Nephron progenitor cell (in vitro differentiated cells): ENCODE measurements around the gene UHRF1.
A peak's percentile ranks its signal among the peaks of the same experiment; 100 is the strongest.

Experiments
- DNase-seq: peaks from one replicate; pipeline ENCODE4 v3.0.0; 2021
- H3K27ac Mint-ChIP-seq: 2 replicates; pipeline ENCODE4 v1.8.0; 2021; ENCODE audit warnings: mild to moderate bottlenecking, moderate library complexity, mixed read lengths
- H3K27me3 Mint-ChIP-seq: 2 replicates; pipeline ENCODE4 v1.8.0; 2021; ENCODE audit warnings: mild to moderate bottlenecking, low read depth, mixed read lengths; ENCODE audit not compliant: poor library complexity
- H3K36me3 Mint-ChIP-seq: 2 replicates; pipeline ENCODE4 v1.8.0; 2021; ENCODE audit warnings: low read depth, mixed read lengths
- H3K4me1 Mint-ChIP-seq: 2 replicates; pipeline ENCODE4 v1.8.0; 2021; ENCODE audit warnings: mixed read lengths
- H3K4me3 Mint-ChIP-seq: 2 replicates; pipeline ENCODE4 v1.8.0; 2021; ENCODE audit warnings: mild to moderate bottlenecking, moderate library complexity, mixed read lengths
- H3K9me3 Mint-ChIP-seq: 2 replicates; pipeline ENCODE4 v1.8.0; 2021; ENCODE audit warnings: mild to moderate bottlenecking, moderate library complexity, mixed read lengths
- TF ChIP-seq, protein P1 (sequence below): fragments of 200-600 bp; sonication (generic); IDR thresholded peaks from 2 replicates; pipeline ENCODE4 v1.5.0; 2021; ENCODE audit warnings: antibody characterized with exemption

UHRF1 gene

DNA sequence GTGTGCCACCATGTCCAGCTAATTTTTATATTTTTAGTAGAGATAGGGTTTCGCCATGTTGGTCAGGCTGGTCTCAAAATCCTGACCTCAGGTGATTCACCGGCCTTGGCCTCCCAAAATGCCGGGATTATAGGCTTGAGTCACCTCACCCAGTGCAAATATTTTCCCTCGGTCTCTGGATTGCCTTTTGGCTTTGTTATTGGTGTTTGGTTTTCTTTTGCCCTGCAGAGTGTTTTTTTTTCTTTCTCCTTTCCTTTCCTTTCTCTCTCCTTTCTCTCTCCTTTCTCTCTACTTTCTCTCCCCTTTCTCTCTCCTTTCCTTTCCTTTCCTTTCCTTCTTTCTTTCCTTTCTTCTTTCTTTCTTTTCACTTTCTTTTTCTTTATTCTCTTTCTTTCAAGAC, 92.8 kb downstream of the UHRF1 start:
- Mint-ChIP-seq H3K9me3 (peaks cover 14% of the 10 kb centered on the region), H3K4me1 (peaks cover 13% of the 10 kb centered on the region), H3K4me3 (no peak overlapping the region), H3K27me3 (no peaks in the 10 kb centered on the region), H3K36me3 (peaks cover 68% of the 10 kb centered on the region), H3K27ac (no peak overlapping the region)
- no peak for DNase-seq
- TF ChIP-seq, protein P1, sequence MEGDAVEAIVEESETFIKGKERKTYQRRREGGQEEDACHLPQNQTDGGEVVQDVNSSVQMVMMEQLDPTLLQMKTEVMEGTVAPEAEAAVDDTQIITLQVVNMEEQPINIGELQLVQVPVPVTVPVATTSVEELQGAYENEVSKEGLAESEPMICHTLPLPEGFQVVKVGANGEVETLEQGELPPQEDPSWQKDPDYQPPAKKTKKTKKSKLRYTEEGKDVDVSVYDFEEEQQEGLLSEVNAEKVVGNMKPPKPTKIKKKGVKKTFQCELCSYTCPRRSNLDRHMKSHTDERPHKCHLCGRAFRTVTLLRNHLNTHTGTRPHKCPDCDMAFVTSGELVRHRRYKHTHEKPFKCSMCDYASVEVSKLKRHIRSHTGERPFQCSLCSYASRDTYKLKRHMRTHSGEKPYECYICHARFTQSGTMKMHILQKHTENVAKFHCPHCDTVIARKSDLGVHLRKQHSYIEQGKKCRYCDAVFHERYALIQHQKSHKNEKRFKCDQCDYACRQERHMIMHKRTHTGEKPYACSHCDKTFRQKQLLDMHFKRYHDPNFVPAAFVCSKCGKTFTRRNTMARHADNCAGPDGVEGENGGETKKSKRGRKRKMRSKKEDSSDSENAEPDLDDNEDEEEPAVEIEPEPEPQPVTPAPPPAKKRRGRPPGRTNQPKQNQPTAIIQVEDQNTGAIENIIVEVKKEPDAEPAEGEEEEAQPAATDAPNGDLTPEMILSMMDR: no peak

DNA sequence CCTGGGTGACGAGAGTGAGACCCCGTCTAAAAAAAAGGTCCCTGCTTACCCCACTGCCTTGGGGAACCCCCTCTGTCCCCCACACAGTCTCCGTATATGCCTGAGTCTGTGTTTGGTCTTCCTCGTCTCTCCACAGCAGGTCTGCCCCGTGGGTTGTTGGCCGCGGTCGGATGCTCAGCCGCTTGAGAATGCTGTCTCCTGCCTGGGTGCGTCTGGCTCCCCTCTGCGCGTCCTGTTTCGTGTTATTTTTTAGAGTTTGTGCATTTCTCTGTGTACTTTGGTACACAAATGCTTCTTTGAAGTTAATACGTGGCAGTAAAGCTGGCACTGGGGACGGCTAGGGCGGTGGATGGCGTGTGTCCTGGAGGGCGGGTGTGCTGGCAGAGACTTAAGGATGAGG, 94.5 kb downstream of the UHRF1 start:
- H3K36me3 Mint-ChIP-seq: peaks cover 68% of the 10 kb centered on the region
- no peak for DNase-seq
- peak overlapping the region; percentile 2 for H3K27ac Mint-ChIP-seq
- H3K9me3 Mint-ChIP-seq: peaks cover 27% of the 10 kb centered on the region
- H3K4me1 Mint-ChIP-seq: peaks cover 13% of the 10 kb centered on the region
- no peaks in the 10 kb centered on the region for H3K27me3 Mint-ChIP-seq
- TF ChIP-seq, protein P1: no peak
- no peak overlapping the region for H3K4me3 Mint-ChIP-seq

DNA sequence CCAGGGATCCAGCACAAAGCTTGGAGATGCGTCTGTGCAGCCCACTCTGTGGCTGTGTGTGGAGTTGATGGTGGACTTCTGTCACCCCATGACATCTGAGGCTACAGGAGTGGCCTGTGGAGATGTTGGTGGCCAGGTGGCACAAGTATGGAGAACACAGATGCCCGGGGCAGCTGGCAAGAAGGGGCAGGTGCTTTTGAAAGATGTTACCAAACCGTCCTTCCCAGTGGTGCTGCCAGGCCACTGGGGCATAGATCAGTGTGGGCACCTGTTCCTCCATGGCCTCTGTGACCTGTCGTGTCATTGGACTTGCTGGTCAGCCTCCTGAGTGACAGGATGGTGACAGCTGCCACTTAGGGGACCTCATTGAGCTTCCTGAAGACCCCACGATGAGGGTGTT, 95.8 kb downstream of the UHRF1 start:
- peaks cover 13% of the 10 kb centered on the region for H3K4me1 Mint-ChIP-seq
- no peak for DNase-seq
- no peak overlapping the region for H3K27ac Mint-ChIP-seq
- TF ChIP-seq, protein P1: no peak
- no peaks in the 10 kb centered on the region for H3K27me3 Mint-ChIP-seq
- H3K36me3 Mint-ChIP-seq: peaks cover 67% of the 10 kb centered on the region
- H3K4me3 Mint-ChIP-seq: no peak overlapping the region
- H3K9me3 Mint-ChIP-seq: peaks cover 26% of the 10 kb centered on the region

DNA sequence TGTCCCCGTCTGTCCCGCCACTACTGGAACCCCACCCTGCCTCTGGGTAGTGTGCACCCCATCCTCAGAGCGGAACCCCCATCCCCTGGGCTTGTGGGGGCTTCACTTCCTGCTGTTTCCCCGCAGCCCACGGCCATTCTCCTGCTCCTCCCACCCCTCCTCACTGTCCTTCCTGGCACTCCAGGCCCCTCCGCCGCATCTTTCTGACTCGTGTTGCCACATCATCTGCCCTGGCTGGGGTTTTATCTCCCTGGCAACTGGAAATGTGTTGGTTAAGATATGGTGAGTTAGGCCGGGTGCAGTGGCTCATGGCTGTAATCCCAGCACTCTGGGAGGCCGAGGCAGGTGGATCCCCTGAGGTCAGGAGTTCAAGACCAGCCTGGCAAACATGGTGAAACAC, 96.9 kb downstream of the UHRF1 start:
- Mint-ChIP-seq H3K4me3 (no peak overlapping the region), H3K36me3 (peaks cover 62% of the 10 kb centered on the region), H3K9me3 (peaks cover 19% of the 10 kb centered on the region), H3K27me3 (no peaks in the 10 kb centered on the region), H3K4me1 (peaks cover 18% of the 10 kb centered on the region), H3K27ac (no peak overlapping the region)
- TF ChIP-seq, protein P1: no peak
- no peak for DNase-seq

DNA sequence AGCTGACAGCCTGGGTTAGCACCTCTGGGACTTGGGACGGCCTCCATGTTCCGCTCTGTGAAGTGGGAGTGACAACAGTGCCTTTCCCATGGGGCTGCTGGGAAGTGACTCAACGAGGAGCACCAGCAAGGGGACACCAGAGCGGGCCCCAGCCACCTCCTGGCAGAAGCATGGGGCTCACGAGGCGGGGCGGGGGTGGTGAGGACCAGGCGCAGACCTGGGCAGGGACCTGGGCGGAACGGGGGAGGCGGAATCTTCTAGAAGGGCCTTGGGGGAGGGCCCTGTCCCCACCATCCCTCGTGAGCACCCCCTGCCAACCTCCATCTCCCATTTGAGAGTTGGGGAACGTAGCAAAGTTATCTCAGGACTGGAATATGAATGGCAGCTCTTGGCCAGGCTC, 97.5 kb downstream of the UHRF1 start:
- peaks cover 56% of the 10 kb centered on the region for H3K36me3 Mint-ChIP-seq
- no peak overlapping the region for H3K4me3 Mint-ChIP-seq
- H3K27me3 Mint-ChIP-seq: no peaks in the 10 kb centered on the region
- peaks cover 19% of the 10 kb centered on the region for H3K9me3 Mint-ChIP-seq
- H3K4me1 Mint-ChIP-seq: peaks cover 25% of the 10 kb centered on the region
- H3K27ac Mint-ChIP-seq: no peak overlapping the region
- no peak for DNase-seq
- TF ChIP-seq, protein P1: no peak
